Stimulated activated CD4-positive, alpha-beta T cell treated with anti-CD3 and anti-CD28 coated beads, Interleukin-2, amount 100 ng/mL, for 4 hours (primary cell): ENCODE data around the gene NTRK1.

Experiments
- DNase-seq: peaks from one replicate; pipeline ENCODE4 v3.0.0-alpha.2; 2020; ENCODE audit warnings: low read depth

Gene NTRK1

GRCh38 chr1:156857532-156857931, 3.1 kb upstream of the NTRK1 start:
- DNase-seq: no peak

- no peak for DNase-seq
Observed at GRCh38 chr1:156858555-156858956, 2.1 kb upstream of the NTRK1 start.

GRCh38 chr1:156858959-156859522, 1.6 kb upstream of the NTRK1 start, which contains the start of gene INSRR:
Gene INSRR (minus strand): TSS chr1:156859117. CDS start chr1:156858621, 496 bp downstream.
- DNase-seq: no peak

GRCh38 chr1:156859523-156860112, 1.0 kb upstream of the NTRK1 start:
- no peak for DNase-seq

- DNase-seq: peak; percentile 31
Observed at GRCh38 chr1:156860113-156860627, 495 bp upstream of the NTRK1 start.

- no peak for DNase-seq
Observed at GRCh38 chr1:156862584-156862983, 1.9 kb downstream of the NTRK1 start.

- DNase-seq: no peak
Observed at GRCh38 chr1:156862997-156863599, 2.4 kb downstream of the NTRK1 start.

GRCh38 chr1:156863631-156864030, 3.0 kb downstream of the NTRK1 start:
- DNase-seq: no peak

GRCh38 chr1:156864796-156865195, 4.1 kb downstream of the NTRK1 start:
- DNase-seq: no peak

- DNase-seq: no peak
Observed at GRCh38 chr1:156865258-156865657, 4.6 kb downstream of the NTRK1 start.

GRCh38 chr1:156865865-156866248, 5.2 kb downstream of the NTRK1 start:
- no peak for DNase-seq

GRCh38 chr1:156866249-156866909, 5.7 kb downstream of the NTRK1 start:
- no peak for DNase-seq

- DNase-seq: no peak
Observed at GRCh38 chr1:156868341-156868740, 7.7 kb downstream of the NTRK1 start.

GRCh38 chr1:156869455-156869854, 8.8 kb downstream of the NTRK1 start:
- no peak for DNase-seq

- no peak for DNase-seq
Observed at GRCh38 chr1:156873659-156874058, 13.0 kb downstream of the NTRK1 start.

- no peak for DNase-seq
Observed at GRCh38 chr1:156874142-156874541, 13.5 kb downstream of the NTRK1 start.

GRCh38 chr1:156874572-156875340, 14.1 kb downstream of the NTRK1 start:
- no peak for DNase-seq

GRCh38 chr1:156875341-156875615, 14.6 kb downstream of the NTRK1 start:
- no peak for DNase-seq

- no peak for DNase-seq
Observed at GRCh38 chr1:156876281-156876680, 15.6 kb downstream of the NTRK1 start.

GRCh38 chr1:156877433-156878170, 16.9 kb downstream of the NTRK1 start:
- no peak for DNase-seq

GRCh38 chr1:156879876-156880275, 19.2 kb downstream of the NTRK1 start:
- DNase-seq: no peak

GRCh38 chr1:156880473-156880872, 19.8 kb downstream of the NTRK1 start:
- DNase-seq: no peak
